Measurements from ENCODE around the gene ST6GAL2.

DNA sequence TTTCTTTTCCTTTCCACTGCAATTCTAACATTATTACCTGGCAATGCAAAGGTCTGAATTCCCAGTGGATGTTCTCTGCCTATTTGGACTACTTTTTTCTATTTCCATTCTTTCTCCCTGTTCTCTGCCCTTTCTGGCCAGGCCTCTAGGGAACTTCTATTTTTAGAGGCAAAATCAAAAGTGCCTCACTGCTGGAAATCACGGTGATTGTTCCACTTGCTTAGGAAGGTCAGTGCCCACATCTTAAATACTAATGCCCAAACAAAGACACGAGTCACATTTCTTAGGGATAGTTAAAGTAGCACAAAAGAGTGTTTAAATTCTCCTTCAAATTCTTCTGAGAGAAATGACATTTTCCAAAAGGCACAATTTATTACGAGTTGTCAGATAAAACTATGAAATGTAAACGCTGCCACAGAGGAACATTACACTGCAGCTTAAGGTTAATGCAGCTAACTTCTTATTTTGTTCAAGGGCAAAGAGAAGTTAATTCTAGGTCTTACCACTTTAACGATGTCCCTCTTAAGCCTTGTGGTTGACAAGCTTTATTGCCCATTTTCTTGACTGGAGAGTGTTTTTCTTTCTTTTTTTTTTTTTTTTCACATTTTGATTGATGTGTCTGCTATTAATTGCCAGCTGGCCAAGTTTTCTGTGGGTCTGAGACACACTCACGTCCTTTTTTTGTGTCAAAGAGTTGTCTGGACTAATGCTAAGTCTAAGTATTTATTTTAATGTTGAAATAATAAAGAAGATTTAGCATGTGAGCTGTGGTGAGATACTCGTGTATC lies 34.7 kb downstream of the ST6GAL2 start:
- TF ChIP-seq CTCF (IDR thresholded peaks at IDR 0.05; ENCODE audit: insufficient read depth, low read length) (no peak), POLR2AphosphoS5 (IDR thresholded peaks at IDR 0.05; ENCODE audit: low read depth) (no peak)
